Measurements from ENCODE around the gene KCNS3.

The KCNS3 gene

GRCh38 chr2:17912266-17912691 is 33.8 kb downstream of the KCNS3 start:
- H3K4me3 ChIP-seq (ENCODE audit: extremely low read depth, insufficient read depth, low read length, poor library complexity, severe bottlenecking), result no peak overlapping the region
- H3K27ac ChIP-seq (ENCODE audit: low read depth, low read length, severe bottlenecking), result no peak overlapping the region
- no peaks in the 10 kb centered on the region for H3K9me3 ChIP-seq (ENCODE audit: control insufficient read depth, low read length)
- H3K4me1 ChIP-seq (ENCODE audit: control insufficient read depth, insufficient read depth, low read length, poor library complexity, severe bottlenecking), result no peaks in the 10 kb centered on the region
- H3K36me3 ChIP-seq (ENCODE audit: control insufficient read depth, insufficient read depth, low read length), result no peaks in the 10 kb centered on the region
- 90% methylated on average over 2 of the region's 5 CpGs; no CpG with 5 or more reads in 1 of the 2 experiments for WGBS, 2 experiments (ENCODE audit: insufficient coverage in 2 of 2)

GRCh38 chr2:17915099-17915498 is 36.6 kb downstream of the KCNS3 start:
- Histone ChIP-seq H3K4me3 (ENCODE audit: extremely low read depth, insufficient read depth, low read length, poor library complexity, severe bottlenecking) (no peak overlapping the region), H3K36me3 (ENCODE audit: control insufficient read depth, insufficient read depth, low read length) (no peaks in the 10 kb centered on the region), H3K9me3 (ENCODE audit: control insufficient read depth, low read length) (no peaks in the 10 kb centered on the region), H3K4me1 (ENCODE audit: control insufficient read depth, insufficient read depth, low read length, poor library complexity, severe bottlenecking) (no peaks in the 10 kb centered on the region), H3K27ac (ENCODE audit: low read depth, low read length, severe bottlenecking) (no peak overlapping the region)
- 0% methylated on average over 1 of the region's 3 CpGs; no CpG with 5 or more reads in 1 of the 2 experiments for WGBS, 2 experiments (ENCODE audit: insufficient coverage in 2 of 2)

- no peak overlapping the region for H3K27ac ChIP-seq (ENCODE audit: low read depth, low read length, severe bottlenecking)
Observed at GRCh38 chr2:17915811-17916518, 37.5 kb downstream of the KCNS3 start.

GRCh38 chr2:17916584-17916983 is 38.1 kb downstream of the KCNS3 start:
- Histone ChIP-seq H3K36me3 (ENCODE audit: control insufficient read depth, insufficient read depth, low read length) (no peaks in the 10 kb centered on the region), H3K27ac (ENCODE audit: low read depth, low read length, severe bottlenecking) (no peak overlapping the region), H3K4me1 (ENCODE audit: control insufficient read depth, insufficient read depth, low read length, poor library complexity, severe bottlenecking) (no peaks in the 10 kb centered on the region), H3K4me3 (ENCODE audit: extremely low read depth, insufficient read depth, low read length, poor library complexity, severe bottlenecking) (no peak overlapping the region), H3K9me3 (ENCODE audit: control insufficient read depth, low read length) (no peaks in the 10 kb centered on the region)

More at GRCh38 chr2:17915811-17916518, 37.5 kb downstream of the KCNS3 start:
- Histone ChIP-seq H3K4me1 (ENCODE audit: control insufficient read depth, insufficient read depth, low read length, poor library complexity, severe bottlenecking) (no peaks in the 10 kb centered on the region), H3K36me3 (ENCODE audit: control insufficient read depth, insufficient read depth, low read length) (no peaks in the 10 kb centered on the region), H3K4me3 (ENCODE audit: extremely low read depth, insufficient read depth, low read length, poor library complexity, severe bottlenecking) (no peak overlapping the region), H3K9me3 (ENCODE audit: control insufficient read depth, low read length) (no peaks in the 10 kb centered on the region)
- no CpG with 5 or more reads among the region's 1 CpG for WGBS, 2 experiments (ENCODE audit: insufficient coverage in 2 of 2)

- H3K4me1 ChIP-seq (ENCODE audit: control insufficient read depth, insufficient read depth, low read length, poor library complexity, severe bottlenecking), result no peaks in the 10 kb centered on the region
- WGBS, 2 experiments (ENCODE audit: insufficient coverage in 2 of 2), result 46 to 100% methylated on average over 1 of the region's 1 CpG
- no peaks in the 10 kb centered on the region for H3K36me3 ChIP-seq (ENCODE audit: control insufficient read depth, insufficient read depth, low read length)
- H3K9me3 ChIP-seq (ENCODE audit: control insufficient read depth, low read length), result no peaks in the 10 kb centered on the region
- no peak overlapping the region for H3K27ac ChIP-seq (ENCODE audit: low read depth, low read length, severe bottlenecking)
- H3K4me3 ChIP-seq (ENCODE audit: extremely low read depth, insufficient read depth, low read length, poor library complexity, severe bottlenecking), result no peak overlapping the region
Observed at GRCh38 chr2:17918789-17919188, 40.3 kb downstream of the KCNS3 start.

DNA sequence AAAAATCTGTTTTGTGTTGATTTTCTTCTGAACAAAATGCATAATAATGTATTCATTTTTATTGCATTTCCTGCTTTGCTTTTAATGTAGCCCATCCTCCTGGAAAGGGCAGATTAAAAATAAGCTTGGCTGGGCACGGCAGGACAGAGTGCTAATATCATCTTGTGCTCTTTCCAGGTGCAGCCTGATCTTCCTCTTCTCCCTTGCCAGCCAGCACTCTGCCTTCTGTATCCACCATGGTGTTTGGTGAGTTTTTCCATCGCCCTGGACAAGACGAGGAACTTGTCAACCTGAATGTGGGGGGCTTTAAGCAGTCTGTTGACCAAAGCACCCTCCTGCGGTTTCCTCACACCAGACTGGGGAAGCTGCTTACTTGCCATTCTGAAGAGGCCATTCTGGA is 52.3 kb downstream of the KCNS3 start:
- WGBS, 2 experiments (ENCODE audit: insufficient coverage in 2 of 2), result 84 to 94% methylated on average over 4 of the region's 4 CpGs
- Histone ChIP-seq H3K9me3 (ENCODE audit: control insufficient read depth, low read length) (no peaks in the 10 kb centered on the region), H3K4me3 (ENCODE audit: extremely low read depth, insufficient read depth, low read length, poor library complexity, severe bottlenecking) (no peak overlapping the region), H3K4me1 (ENCODE audit: control insufficient read depth, insufficient read depth, low read length, poor library complexity, severe bottlenecking) (no peaks in the 10 kb centered on the region), H3K27ac (ENCODE audit: low read depth, low read length, severe bottlenecking) (no peak overlapping the region), H3K36me3 (ENCODE audit: control insufficient read depth, insufficient read depth, low read length) (no peaks in the 10 kb centered on the region)

- H3K27ac ChIP-seq (ENCODE audit: low read depth, low read length, severe bottlenecking), result no peak overlapping the region
- 50% methylated on average over 1 of the region's 3 CpGs; no CpG with 5 or more reads in 1 of the 2 experiments for WGBS, 2 experiments (ENCODE audit: insufficient coverage in 2 of 2)
Observed at GRCh38 chr2:17933256-17933655, 54.8 kb downstream of the KCNS3 start.

GRCh38 chr2:17934721-17935120 is 56.3 kb downstream of the KCNS3 start:
- Histone ChIP-seq H3K4me1 (ENCODE audit: control insufficient read depth, insufficient read depth, low read length, poor library complexity, severe bottlenecking) (no peaks in the 10 kb centered on the region), H3K36me3 (ENCODE audit: control insufficient read depth, insufficient read depth, low read length) (no peaks in the 10 kb centered on the region), H3K4me3 (ENCODE audit: extremely low read depth, insufficient read depth, low read length, poor library complexity, severe bottlenecking) (no peak overlapping the region), H3K9me3 (ENCODE audit: control insufficient read depth, low read length) (no peaks in the 10 kb centered on the region), H3K27ac (ENCODE audit: low read depth, low read length, severe bottlenecking) (no peak overlapping the region)
- WGBS, 2 experiments (ENCODE audit: insufficient coverage in 2 of 2), result 83 to 100% methylated on average over 2 to 3 of the region's 4 CpGs

More at GRCh38 chr2:17933256-17933655, 54.8 kb downstream of the KCNS3 start:
- H3K9me3 ChIP-seq (ENCODE audit: control insufficient read depth, low read length), result no peaks in the 10 kb centered on the region
- H3K4me1 ChIP-seq (ENCODE audit: control insufficient read depth, insufficient read depth, low read length, poor library complexity, severe bottlenecking), result no peaks in the 10 kb centered on the region
- no peak overlapping the region for H3K4me3 ChIP-seq (ENCODE audit: extremely low read depth, insufficient read depth, low read length, poor library complexity, severe bottlenecking)
- H3K36me3 ChIP-seq (ENCODE audit: control insufficient read depth, insufficient read depth, low read length), result no peaks in the 10 kb centered on the region

- Histone ChIP-seq H3K27ac (ENCODE audit: low read depth, low read length, severe bottlenecking) (no peak overlapping the region), H3K4me3 (ENCODE audit: extremely low read depth, insufficient read depth, low read length, poor library complexity, severe bottlenecking) (no peak overlapping the region), H3K9me3 (ENCODE audit: control insufficient read depth, low read length) (no peaks in the 10 kb centered on the region), H3K4me1 (ENCODE audit: control insufficient read depth, insufficient read depth, low read length, poor library complexity, severe bottlenecking) (no peaks in the 10 kb centered on the region), H3K36me3 (ENCODE audit: control insufficient read depth, insufficient read depth, low read length) (no peaks in the 10 kb centered on the region)
- WGBS, 2 experiments (ENCODE audit: insufficient coverage in 2 of 2), result 78 to 79% methylated on average over 4 of the region's 6 CpGs
Observed at GRCh38 chr2:17935242-17935885, 56.9 kb downstream of the KCNS3 start.

GRCh38 chr2:17936599-17936998 is 58.1 kb downstream of the KCNS3 start:
- no peak overlapping the region for H3K27ac ChIP-seq (ENCODE audit: low read depth, low read length, severe bottlenecking)
- H3K4me1 ChIP-seq (ENCODE audit: control insufficient read depth, insufficient read depth, low read length, poor library complexity, severe bottlenecking), result no peaks in the 10 kb centered on the region
- 100% methylated on average over 1 of the region's 1 CpG for WGBS, 2 experiments (ENCODE audit: insufficient coverage in 2 of 2)
- no peaks in the 10 kb centered on the region for H3K36me3 ChIP-seq (ENCODE audit: control insufficient read depth, insufficient read depth, low read length)
- H3K4me3 ChIP-seq (ENCODE audit: extremely low read depth, insufficient read depth, low read length, poor library complexity, severe bottlenecking), result no peak overlapping the region
- no peaks in the 10 kb centered on the region for H3K9me3 ChIP-seq (ENCODE audit: control insufficient read depth, low read length)

DNA sequence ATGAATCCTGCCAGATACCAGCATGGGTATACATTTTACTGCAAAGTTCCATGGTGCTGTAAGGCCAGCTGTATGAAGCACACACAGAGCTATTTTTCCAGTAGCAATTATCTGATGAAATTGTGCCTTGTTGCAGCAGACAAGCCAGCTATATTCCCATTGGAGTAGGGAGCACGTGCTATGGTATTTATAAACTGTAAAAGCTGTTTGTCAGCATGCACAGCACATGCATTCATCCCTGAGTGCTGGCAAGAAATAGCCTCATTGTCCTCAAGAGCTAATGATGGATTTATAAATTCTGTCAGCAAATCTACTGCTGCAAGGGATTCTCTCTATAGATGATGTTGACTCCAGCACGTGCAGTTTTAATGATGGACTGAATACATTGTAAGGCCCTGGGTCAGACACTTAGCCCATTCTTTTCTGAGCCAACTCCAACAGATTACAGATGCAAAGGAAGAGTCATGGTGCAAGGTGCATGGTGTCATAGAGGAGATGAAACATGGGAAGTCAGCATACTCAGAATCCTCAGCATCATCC is 61.7 kb downstream of the KCNS3 start:
- Histone ChIP-seq H3K4me1 (ENCODE audit: control insufficient read depth, insufficient read depth, low read length, poor library complexity, severe bottlenecking) (no peaks in the 10 kb centered on the region), H3K27ac (ENCODE audit: low read depth, low read length, severe bottlenecking) (no peak overlapping the region), H3K36me3 (ENCODE audit: control insufficient read depth, insufficient read depth, low read length) (no peaks in the 10 kb centered on the region), H3K9me3 (ENCODE audit: control insufficient read depth, low read length) (no peaks in the 10 kb centered on the region), H3K4me3 (ENCODE audit: extremely low read depth, insufficient read depth, low read length, poor library complexity, severe bottlenecking) (no peak overlapping the region)
- 40 to 77% methylated on average over 1 to 2 of the region's 2 CpGs for WGBS, 2 experiments (ENCODE audit: insufficient coverage in 2 of 2)

Measured in mesodermal cell (in vitro differentiated cells).